Measurements from ENCODE around the gene GMNN.
"Not testable (repeated sequence)": the region's sequence is repeated elsewhere in the genome, so short reads cannot be mapped to it uniquely, and the experiment has no call there.

The GMNN gene

DNA sequence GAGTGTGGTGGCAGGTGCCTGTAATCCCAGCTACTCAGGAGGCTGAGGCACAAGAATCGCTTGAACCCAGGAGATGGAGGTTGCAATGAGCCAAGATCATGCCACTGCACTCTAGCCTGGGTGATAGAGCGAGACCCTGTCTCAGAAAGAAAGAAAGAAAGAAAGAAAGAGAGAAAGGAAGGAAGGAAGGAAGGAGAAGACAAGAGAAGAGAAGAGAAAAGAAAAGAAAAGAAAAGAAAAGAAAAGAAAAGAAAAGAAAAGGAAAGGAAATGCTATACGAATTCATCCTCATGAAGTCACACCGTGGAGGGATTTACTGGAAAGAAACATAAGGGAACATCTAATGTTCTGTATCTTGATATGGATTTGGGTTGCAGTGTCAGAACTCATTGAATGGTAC is 40.0 kb upstream of the GMNN start:
- H3K4me1 ChIP-seq (ENCODE audit: control insufficient read depth, insufficient read depth, low read length); H3K4me3 ChIP-seq (ENCODE audit: low read depth, low read length); H3K9me3 ChIP-seq (ENCODE audit: control insufficient read depth, insufficient read depth, low read depth, low read length); POLR2A ChIA-PET; CTCF ChIA-PET; H3K36me3 ChIP-seq (ENCODE audit: control insufficient read depth in 2 of 2, insufficient read depth in 1 of 2, low read length in 2 of 2); H3K27ac ChIP-seq (ENCODE audit: extremely low read depth, low read depth, low read length): not testable (repeated sequence)
- TF ChIP-seq PRDM1 (tag by site-specific recombination; IDR thresholded peaks at IDR 0.05): peak; percentile 77
- TF ChIP-seq ZNF366 (tag by site-specific recombination; conservative IDR thresholded peaks at IDR 0.05): 0 out of 2 replicates have a peak, but pooled peaks have one; percentile 29

DNA sequence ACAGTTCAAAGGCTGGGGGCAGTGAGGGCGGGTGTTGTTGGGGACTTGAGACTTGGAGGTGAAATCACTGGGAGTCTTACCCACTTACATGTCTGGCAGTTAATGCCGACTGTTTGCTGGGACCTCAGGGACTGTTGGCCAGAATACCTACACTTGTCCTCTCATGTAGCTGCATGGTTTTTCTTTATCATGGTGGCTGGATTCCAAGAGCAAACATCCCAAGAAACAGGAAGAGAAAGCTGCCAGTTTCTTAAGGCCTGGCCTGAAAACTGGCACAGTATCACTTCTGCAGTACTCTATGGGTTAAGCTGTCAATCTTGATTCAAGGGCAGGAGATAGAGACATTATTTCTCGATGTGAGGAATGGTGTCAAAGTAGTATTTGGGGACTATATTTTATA is 36.0 kb upstream of the GMNN start:
- H3K4me3 ChIP-seq (ENCODE audit: low read depth, low read length): no peak overlapping the region
- CTCF ChIA-PET: interaction anchor here (0.8 kb wide), 1 partner anchor 40 kb away, joined by 3 read pairs; no protein-coding TSS in a partner anchor
- no peak overlapping the region for H3K27ac ChIP-seq (ENCODE audit: extremely low read depth, low read depth, low read length)
- H3K36me3 ChIP-seq (ENCODE audit: control insufficient read depth in 2 of 2, insufficient read depth in 1 of 2, low read length in 2 of 2): no peaks in the 10 kb centered on the region
- H3K4me1 ChIP-seq (ENCODE audit: control insufficient read depth, insufficient read depth, low read length): no peaks in the 10 kb centered on the region
- POLR2A ChIA-PET: interaction anchor here (1.7 kb wide), 1 partner anchor 17 kb away, joined by 4 read pairs; no protein-coding TSS in a partner anchor
- no peak for TF ChIP-seq GFI1B (tag by site-specific recombination; IDR thresholded peaks at IDR 0.05)
- no peak for TF ChIP-seq EGR2 (tag by site-specific recombination; IDR thresholded peaks at IDR 0.05; ENCODE audit: low read depth)
- TF ChIP-seq ZNF202 (tag by site-specific recombination; IDR thresholded peaks at IDR 0.05; ENCODE audit: borderline replicate concordance): no peak
- TF ChIP-seq, protein P1, sequence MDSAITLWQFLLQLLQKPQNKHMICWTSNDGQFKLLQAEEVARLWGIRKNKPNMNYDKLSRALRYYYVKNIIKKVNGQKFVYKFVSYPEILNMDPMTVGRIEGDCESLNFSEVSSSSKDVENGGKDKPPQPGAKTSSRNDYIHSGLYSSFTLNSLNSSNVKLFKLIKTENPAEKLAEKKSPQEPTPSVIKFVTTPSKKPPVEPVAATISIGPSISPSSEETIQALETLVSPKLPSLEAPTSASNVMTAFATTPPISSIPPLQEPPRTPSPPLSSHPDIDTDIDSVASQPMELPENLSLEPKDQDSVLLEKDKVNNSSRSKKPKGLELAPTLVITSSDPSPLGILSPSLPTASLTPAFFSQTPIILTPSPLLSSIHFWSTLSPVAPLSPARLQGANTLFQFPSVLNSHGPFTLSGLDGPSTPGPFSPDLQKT (IDR thresholded peaks at IDR 0.05; ENCODE audit: borderline replicate concordance, low read depth, low read length): no peak
- TF ChIP-seq, protein P2, sequence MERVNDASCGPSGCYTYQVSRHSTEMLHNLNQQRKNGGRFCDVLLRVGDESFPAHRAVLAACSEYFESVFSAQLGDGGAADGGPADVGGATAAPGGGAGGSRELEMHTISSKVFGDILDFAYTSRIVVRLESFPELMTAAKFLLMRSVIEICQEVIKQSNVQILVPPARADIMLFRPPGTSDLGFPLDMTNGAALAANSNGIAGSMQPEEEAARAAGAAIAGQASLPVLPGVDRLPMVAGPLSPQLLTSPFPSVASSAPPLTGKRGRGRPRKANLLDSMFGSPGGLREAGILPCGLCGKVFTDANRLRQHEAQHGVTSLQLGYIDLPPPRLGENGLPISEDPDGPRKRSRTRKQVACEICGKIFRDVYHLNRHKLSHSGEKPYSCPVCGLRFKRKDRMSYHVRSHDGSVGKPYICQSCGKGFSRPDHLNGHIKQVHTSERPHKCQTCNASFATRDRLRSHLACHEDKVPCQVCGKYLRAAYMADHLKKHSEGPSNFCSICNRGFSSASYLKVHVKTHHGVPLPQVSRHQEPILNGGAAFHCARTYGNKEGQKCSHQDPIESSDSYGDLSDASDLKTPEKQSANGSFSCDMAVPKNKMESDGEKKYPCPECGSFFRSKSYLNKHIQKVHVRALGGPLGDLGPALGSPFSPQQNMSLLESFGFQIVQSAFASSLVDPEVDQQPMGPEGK (tag by site-specific recombination; IDR thresholded peaks at IDR 0.05): no peak
- TF ChIP-seq, protein P3, sequence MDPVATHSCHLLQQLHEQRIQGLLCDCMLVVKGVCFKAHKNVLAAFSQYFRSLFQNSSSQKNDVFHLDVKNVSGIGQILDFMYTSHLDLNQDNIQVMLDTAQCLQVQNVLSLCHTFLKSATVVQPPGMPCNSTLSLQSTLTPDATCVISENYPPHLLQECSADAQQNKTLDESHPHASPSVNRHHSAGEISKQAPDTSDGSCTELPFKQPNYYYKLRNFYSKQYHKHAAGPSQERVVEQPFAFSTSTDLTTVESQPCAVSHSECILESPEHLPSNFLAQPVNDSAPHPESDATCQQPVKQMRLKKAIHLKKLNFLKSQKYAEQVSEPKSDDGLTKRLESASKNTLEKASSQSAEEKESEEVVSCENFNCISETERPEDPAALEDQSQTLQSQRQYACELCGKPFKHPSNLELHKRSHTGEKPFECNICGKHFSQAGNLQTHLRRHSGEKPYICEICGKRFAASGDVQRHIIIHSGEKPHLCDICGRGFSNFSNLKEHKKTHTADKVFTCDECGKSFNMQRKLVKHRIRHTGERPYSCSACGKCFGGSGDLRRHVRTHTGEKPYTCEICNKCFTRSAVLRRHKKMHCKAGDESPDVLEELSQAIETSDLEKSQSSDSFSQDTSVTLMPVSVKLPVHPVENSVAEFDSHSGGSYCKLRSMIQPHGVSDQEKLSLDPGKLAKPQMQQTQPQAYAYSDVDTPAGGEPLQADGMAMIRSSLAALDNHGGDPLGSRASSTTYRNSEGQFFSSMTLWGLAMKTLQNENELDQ (tag by site-specific recombination; IDR thresholded peaks at IDR 0.05; ENCODE audit: low read depth): no peak
- TF ChIP-seq ZNF521 (tag by site-specific recombination; IDR thresholded peaks at IDR 0.05): no peak
- TF ChIP-seq ZNF514 (tag by site-specific recombination; IDR thresholded peaks at IDR 0.05): no peak
- no peak for TF ChIP-seq ZNF610 (tag by site-specific recombination; IDR thresholded peaks at IDR 0.05; ENCODE audit: borderline replicate concordance)
- no peak for TF ChIP-seq ZSCAN16 (tag by site-specific recombination; IDR thresholded peaks at IDR 0.05)
- no peak for TF ChIP-seq ZSCAN23 (tag by site-specific recombination; IDR thresholded peaks at IDR 0.05)
- no peak for TF ChIP-seq ZNF10 (tag by site-specific recombination; IDR thresholded peaks at IDR 0.05)
- no peak for TF ChIP-seq ZNF311 (tag by site-specific recombination; IDR thresholded peaks at IDR 0.05; ENCODE audit: borderline replicate concordance)
- no peak for TF ChIP-seq FEZF1 (tag by site-specific recombination; IDR thresholded peaks at IDR 0.05)
- no peaks in the 10 kb centered on the region for H3K9me3 ChIP-seq (ENCODE audit: control insufficient read depth, insufficient read depth, low read depth, low read length)

DNA sequence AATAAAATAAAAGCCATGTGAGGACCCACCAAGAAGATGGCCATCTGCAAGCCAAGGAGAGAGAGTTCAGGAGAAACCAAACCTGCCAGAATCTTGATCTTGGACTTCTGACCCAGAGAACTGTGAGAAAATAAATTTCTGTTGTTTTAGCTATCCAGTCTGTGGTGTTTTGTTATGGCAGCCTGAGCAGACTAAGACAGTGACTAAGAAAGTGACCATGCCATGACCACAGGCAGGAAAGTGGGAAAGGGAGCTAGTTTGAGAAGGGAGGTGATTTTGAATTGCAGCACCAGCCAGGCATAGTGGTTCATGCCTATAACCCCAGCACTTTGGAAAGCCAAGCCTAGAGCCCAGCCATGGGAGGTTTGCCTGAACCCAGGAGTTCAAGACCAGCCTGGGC is 33.9 kb upstream of the GMNN start:
- H3K27ac ChIP-seq (ENCODE audit: extremely low read depth, low read depth, low read length): no peak overlapping the region
- POLR2A ChIA-PET: no interaction called here
- TF ChIP-seq MZF1 (tag by site-specific recombination; IDR thresholded peaks at IDR 0.05; ENCODE audit: borderline replicate concordance) (no peak), ZNF654 (tag by site-specific recombination; IDR thresholded peaks at IDR 0.05; ENCODE audit: low read depth) (no peak), FEZF1 (tag by site-specific recombination; IDR thresholded peaks at IDR 0.05) (no peak), EGR2 (tag by site-specific recombination; IDR thresholded peaks at IDR 0.05; ENCODE audit: low read depth) (no peak), ZNF311 (tag by site-specific recombination; IDR thresholded peaks at IDR 0.05; ENCODE audit: borderline replicate concordance) (no peak), ZNF335 (tag by site-specific recombination; conservative IDR thresholded peaks at IDR 0.05) (no peak), OVOL3 (tag by site-specific recombination; IDR thresholded peaks at IDR 0.05) (no peak)
- TF ChIP-seq, protein P4, sequence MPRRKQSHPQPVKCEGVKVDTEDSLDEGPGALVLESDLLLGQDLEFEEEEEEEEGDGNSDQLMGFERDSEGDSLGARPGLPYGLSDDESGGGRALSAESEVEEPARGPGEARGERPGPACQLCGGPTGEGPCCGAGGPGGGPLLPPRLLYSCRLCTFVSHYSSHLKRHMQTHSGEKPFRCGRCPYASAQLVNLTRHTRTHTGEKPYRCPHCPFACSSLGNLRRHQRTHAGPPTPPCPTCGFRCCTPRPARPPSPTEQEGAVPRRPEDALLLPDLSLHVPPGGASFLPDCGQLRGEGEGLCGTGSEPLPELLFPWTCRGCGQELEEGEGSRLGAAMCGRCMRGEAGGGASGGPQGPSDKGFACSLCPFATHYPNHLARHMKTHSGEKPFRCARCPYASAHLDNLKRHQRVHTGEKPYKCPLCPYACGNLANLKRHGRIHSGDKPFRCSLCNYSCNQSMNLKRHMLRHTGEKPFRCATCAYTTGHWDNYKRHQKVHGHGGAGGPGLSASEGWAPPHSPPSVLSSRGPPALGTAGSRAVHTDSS (tag by site-specific recombination; IDR thresholded peaks at IDR 0.05): no peak
- TF ChIP-seq, protein P5, sequence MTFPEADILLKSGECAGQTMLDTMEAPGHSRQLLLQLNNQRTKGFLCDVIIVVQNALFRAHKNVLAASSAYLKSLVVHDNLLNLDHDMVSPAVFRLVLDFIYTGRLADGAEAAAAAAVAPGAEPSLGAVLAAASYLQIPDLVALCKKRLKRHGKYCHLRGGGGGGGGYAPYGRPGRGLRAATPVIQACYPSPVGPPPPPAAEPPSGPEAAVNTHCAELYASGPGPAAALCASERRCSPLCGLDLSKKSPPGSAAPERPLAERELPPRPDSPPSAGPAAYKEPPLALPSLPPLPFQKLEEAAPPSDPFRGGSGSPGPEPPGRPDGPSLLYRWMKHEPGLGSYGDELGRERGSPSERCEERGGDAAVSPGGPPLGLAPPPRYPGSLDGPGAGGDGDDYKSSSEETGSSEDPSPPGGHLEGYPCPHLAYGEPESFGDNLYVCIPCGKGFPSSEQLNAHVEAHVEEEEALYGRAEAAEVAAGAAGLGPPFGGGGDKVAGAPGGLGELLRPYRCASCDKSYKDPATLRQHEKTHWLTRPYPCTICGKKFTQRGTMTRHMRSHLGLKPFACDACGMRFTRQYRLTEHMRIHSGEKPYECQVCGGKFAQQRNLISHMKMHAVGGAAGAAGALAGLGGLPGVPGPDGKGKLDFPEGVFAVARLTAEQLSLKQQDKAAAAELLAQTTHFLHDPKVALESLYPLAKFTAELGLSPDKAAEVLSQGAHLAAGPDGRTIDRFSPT (tag by site-specific recombination; IDR thresholded peaks at IDR 0.05): no peak

More for the DNA sequence above, 33.9 kb upstream of the GMNN start:
- Histone ChIP-seq H3K36me3 (ENCODE audit: control insufficient read depth in 2 of 2, insufficient read depth in 1 of 2, low read length in 2 of 2) (no peaks in the 10 kb centered on the region), H3K4me3 (ENCODE audit: low read depth, low read length) (no peak overlapping the region), H3K9me3 (ENCODE audit: control insufficient read depth, insufficient read depth, low read depth, low read length) (no peaks in the 10 kb centered on the region), H3K4me1 (ENCODE audit: control insufficient read depth, insufficient read depth, low read length) (no peaks in the 10 kb centered on the region)
- CTCF ChIA-PET: interaction anchor here (0.7 to 1.0 kb wide), 3 partner anchors 16 to 39 kb away, joined by 3 to 4 read pairs (median 3); no protein-coding TSS in a partner anchor
